Measurements from ENCODE around the gene KRT13.
A peak's percentile ranks its signal among the peaks of the same experiment; 100 is the strongest.

KRT13 gene

DNA sequence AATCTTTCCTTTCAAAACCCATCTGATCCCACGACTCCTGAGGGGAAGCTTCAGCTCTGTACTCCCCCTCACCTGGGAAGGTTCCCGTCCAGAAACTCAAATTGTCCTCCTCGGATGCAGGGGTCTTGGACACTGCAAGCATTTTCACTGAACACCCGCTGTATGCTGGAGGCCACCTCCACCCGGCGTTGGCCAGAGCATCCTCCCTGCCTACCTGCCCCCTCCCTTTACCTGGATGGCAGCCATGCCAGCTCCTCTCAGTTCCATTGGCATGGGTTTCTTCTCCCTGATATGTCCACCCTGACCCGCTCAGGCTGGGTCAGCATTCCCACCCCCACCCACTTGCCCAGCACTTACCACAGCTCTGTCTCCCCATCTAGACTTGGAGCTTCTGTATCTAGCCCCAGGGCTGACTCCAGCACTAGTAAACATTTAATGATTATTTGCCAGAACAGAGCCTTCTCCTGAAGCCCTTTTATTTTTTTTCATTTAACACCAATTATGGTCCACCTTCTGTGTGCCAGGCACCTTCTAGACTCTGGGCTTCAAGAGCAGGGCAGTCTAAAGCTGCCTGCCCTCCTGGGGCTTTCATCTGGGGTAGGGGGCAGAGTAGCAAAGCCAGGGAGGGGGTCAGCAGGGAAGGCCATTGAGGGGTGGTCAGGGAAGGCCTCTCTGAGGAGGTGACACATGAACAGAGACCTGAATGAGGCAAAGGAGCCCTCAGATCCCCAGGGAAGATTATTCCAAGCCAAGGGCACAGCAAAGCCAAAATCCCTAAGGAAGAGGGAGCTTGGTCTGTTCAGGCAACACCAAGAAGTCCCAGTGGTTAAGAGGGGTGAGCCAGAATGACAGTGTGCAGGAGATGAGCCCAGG, 31.6 kb upstream of the KRT13 start:
- DNase-seq: no peak

DNA sequence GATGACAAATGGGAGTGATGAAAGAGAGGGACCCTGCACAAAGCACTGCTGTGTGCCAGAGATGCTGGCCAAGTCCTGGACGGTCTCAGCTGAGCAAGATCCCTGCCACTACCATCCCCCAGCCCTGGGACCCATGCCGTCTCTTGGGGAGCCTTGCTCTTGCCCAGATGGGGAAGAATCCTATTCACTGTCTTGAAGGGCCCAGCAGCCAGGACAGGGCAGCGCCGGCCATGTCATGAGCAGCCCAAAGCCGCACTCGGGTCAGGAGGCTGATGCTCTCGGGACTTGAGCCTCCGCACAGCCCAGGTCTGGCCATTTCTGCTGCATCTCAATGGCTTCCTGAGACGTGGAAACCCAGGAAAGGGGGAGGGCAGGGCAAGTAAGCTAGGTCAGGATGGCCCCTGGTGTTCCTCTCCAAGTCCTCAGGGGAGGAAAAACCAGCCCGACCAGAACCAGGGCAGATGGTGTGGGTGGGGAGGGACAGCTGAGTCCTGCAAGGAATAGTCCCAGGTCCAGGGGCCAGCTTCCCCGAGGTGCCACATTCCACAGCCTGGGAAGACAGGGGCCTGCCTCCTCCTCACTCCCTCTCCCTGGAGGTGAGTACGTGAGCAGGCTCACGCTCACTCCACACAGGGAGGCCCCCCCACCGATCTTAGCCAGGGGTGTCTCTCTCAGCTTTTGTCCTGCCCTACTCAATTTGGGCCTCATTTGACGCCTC, 30.5 kb upstream of the KRT13 start:
- DNase-seq: no peak

DNA sequence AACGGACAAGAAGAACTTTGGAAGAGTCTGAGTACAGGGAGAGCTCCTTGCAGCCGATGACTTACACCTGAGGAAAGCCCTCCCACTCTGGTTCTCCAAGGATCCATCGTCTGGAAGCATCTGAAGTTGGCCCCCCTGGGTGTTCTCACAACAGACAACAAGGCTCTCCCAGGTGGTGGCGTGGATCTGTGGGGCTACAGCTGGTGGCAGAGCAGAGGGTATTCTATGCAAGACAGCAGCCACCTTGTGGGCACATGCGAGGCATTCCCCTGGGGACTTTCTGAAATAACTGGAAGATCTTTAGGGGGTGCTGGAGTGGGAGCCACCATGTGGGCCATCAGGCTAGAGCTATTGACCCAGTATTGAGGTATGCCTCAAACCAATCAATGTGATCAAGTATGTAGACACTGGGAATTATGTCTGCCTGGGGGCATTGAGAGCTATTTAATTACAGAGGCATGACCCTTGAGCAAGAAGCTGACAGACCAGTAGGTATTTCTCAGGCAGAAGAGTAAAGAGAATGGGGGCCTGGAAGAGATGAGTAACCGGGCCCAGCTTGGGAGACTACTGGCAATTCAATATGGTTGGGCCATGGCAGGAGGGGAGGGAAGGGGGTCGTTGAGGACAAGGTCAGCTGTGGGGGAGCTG, 29.6 kb upstream of the KRT13 start:
- no peak for DNase-seq

DNA sequence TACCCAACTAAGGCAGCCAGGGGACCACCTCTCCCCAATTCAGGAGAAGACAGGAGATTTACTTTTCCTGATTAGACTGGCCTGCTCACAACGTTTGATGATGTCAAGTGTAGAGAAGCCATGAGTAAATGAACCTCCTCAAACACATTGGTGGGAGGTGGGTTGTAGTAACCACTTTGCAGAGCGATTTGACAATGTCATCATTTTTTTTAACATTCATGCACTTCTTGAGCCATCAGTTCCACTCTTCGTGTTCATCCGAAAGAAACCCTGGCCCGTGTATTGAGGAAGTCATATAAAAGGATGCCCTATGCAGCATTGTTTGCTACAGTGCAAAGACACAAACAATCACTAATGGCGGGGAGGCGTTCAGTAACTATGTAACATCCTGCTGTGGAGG, 28.2 kb upstream of the KRT13 start:
- no peak for DNase-seq

DNA sequence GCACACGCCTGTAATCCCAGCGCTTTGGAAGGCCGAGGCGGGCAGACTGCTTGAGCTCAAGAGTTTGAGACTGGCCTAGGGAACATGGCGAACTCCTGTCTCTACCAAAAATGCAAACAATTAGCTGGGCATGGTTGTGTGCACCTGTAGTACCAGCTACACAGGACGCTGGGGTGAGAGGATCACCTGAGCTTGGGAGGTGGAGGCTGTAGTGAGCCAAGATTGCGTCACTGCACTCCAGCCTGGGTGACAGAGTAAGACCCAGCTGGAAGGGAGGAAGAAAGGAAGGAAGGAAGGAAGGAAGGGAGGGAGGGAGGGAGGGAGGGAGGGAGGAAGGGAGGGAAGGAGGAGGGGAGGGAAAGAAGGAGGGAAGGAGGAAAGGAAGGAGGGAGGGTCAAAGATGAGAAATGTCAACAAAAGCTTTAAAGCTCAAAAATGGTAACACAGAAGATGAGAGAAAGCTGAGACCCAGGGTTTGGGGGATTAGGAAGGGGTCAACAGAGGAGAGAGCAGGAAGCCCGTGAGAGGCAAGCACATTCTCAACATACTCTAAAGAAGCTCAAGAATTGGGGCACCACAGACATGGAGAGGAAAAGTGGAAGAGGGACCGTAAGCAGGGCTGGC, 27.6 kb upstream of the KRT13 start:
- no peak for DNase-seq

DNA sequence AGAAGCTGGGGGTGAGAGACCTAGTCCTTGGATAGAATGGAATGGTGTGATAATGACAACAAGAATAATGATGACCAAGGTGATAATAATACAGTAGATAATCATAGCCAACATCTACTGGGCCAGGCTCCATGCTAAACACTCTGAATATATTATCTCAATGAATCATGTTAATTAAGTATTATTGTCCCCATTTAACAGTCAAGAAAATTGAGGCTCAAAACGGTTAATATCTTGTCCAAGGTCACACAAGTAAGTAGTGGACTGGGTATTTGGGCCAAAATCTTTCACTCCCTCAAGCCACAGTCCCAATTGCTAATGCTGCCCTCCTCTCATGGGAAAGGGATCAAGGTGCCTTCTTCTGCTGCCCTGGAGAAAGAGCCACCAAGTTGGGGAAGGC, 26.6 kb upstream of the KRT13 start:
- DNase-seq: no peak

DNA sequence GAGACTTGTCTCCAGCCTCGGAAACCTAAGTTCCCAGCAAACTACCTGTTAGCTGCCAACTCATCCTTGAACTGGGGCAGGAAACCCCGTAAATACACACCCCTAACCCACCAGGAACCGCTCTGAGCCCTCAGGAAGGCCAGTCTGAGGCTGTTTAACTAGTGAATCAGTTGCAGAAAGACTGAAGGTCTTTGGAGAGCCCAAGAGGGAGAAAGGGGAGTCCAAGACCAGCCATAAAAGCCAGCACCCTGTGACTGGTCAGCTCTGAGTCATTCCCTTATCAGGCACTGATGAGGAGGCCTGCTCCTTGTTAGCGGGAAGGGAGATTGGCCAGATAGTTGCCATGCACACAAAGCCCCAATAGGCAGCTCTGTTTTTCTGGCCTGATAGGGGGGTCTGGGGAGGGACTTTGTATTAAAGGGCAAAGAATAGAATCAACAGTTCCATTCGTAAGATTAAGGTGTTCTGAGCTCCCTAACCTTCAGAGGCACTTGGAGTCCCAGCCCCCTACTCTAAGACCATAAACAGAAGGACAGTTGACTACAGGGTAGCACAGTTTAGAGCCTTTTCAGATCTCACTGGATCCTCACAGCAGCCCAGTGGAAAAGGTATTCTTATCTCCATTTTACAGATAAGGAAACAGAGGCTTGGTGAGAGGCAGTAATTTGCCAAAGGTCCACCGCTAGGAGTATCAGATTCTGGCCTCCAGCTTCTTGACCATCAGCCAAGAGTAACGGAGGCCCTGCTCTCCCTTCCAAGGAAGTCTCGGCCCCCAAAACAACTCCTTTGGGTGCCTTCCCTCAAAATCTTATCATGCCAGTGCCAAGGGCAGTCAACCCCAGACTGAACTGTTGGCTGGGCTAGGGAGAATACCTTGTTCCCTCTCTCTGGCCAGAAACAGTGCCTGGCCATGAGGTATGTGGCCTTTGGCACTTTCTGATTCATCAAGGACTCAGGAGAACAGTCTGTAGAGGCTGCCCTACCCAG, 24.9 kb upstream of the KRT13 start:
- no peak for DNase-seq

DNA sequence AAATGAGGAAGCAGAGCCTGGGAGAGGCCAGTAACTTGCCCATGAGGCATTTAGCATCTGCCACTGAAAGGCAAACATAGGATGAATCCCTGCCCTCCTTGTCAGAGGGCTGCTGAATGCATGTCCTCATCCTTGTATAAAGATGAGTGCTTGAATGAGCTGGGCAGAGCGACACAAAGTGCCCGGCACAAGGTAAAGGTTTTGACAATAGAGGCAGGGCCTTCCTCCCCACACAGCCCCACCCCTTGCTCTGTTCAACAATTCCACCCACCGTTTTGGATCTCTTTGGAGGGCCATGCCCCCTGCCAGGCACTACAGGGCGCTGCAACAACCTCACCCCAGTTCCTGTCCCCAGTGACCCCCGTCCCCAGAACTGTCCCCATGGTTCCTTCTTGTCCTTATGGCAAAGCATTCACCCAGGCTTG, 24.1 kb upstream of the KRT13 start:
- no peak for DNase-seq

DNA sequence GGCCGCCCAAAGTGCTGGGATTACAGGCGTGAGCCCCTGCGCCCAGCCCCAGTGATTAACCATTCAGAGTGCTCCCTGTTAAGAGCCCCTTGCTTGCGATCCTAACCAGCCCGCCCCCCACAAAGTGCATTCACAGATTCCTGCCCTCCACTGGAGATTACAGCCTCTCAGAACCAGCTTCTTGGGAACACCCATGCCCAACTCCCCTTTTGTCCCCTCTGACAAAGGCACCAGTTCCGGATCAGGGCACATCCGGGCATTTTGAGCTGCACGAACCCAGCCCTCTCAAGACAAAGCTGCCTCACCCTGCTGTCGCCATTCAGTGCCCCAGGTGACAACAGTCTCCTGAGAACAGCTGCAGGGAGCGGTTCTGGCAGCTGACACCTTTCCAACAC, 23.5 kb upstream of the KRT13 start:
- DNase-seq: peak; percentile 15

DNA sequence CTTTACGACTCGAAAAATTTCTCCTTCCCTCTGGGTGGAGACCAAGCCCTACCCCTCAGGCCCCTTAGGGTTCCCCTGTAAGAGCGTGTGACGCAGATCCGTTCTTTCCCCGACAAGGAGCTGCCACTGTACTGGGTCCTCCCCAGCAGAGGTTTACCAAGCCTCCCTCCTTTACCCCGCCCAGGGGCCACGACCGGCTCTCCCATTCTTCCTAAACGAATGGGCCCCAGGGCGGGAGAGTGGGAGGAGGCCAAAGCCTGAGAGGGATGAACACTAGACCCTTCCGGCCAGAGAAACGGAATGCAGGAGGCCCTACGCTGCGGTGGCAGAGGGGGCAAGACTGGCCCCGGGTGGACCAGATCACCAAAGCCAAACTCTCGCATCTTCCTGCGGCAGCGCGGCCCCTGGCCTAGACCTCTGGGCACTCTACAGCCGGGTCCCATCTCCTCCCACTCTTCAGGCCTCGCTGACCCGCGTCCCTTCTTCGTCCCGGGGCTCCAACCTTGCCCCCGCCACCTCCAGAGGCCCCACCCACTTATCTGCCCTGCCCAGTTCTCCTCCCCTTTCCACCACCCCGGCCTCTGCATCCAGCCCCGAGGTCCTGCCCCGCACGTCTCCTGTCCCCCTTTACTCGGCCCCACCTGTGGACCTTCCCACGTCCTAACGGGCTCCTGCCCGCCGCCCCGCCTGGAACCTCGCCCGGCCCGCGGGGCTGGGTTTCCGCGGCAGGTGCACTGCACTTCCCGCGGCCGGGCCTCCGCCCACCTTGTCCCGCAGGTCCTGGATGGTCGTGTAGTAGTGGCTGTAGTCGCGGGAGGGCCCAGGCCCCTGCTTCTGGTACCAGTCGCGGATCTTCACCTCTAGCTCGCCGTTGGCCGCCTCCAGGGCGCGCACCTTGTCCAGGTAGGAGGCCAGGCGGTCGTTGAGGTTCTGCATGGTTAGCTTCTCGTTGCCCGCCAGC, 21.9 kb upstream of the KRT13 start:
- no peak for DNase-seq

DNA sequence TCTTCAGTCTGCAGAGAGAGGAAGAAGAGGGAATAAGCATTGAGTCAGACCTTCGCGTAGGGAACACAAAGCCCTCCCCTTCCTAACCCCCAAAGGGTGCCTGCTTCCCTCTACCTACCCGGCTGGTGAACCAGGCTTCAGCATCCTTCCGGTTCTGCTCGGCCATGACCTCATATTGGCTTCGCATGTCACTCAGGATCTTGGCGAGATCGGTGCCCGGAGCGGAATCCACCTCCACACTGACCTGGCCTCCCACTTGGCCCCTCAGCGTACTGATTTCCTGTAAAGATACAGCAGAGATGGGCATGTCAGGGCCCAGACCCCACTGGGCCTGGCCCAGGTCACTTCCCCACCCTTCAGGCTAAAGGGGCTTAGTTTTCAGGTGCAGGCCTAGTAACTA, 18.8 kb upstream of the KRT13 start:
- no peak for DNase-seq

DNA sequence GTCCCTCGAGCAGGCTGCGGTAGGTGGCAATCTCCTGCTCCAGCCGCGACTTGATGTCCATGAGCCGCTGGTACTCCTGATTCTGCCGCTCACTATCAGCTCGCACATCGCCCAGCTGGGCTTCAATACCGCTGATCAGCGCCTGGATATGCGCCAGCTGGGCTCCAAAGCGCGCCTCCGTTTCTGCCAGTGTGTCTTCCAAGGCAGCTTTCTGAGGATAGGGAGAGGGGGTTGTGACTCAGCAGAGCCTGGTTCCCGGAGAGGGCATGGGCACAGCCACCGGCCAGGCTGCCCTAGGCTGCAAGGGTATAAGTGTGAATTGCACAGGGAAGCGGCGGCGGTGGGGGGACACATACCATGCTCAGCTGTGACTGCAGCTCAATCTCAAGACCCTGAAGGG, 18.4 kb upstream of the KRT13 start:
- DNase-seq: peak; percentile 33

DNA sequence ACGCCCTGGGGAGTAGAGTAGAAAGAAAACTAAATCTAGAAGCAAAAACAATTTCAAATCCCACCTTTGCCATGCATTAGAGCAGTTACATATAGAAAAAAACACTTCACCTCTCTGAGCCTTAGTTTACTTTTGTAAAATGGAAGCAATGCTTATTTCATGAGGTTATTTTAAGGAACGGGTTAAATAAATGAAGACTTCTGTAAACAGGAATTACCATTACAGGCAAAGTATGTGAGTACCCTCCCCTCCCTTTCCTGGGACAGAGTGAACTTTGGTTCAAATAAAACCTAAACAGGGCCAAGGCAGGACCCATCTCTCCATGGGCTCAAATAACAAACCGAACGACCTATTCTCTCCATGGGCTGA, 17.8 kb upstream of the KRT13 start:
- no peak for DNase-seq

DNA sequence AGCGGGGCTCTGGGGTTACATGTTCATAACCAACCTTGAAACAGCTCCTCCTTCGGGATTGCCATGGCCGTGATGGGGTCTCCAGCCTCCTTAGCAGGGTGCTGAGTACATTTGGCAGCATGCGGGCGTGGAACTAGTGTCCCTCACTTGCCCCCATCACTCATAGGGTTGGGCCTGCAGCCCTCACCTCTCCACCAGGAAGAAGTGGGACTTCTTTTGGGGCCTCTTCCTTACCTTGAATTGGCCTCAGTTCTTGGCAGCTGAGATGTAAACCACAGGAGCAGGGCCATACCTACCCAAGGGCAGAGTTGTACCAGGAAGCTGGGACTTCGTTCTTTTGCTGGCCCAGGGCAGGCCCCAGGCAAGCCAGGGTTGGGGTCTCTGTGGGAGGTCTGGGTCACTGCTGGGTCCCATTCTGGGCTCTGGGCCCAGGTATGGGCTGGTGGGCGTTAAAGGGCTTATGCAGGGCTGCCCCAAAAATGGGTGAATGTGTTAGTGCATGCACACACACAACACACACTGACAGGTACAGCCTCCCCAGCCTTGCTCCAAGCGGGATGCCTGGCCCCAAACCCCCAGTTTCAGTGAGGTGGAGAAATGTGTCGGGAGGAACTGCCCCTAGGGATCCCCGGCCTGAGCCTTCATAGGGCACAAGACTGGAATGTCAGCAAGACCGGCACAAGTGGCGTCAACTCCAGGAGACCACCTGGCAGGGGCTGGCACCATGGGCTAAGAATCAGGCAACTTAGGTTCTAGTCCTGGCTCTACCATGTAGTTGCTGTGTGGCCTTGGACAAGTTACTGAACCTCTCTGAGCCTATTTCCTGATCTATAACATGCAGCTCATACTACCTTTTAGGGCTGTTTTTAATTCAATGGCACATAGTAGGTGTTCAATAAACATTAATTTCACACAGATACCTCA, 17.2 kb upstream of the KRT13 start:
- DNase-seq: no peak

DNA sequence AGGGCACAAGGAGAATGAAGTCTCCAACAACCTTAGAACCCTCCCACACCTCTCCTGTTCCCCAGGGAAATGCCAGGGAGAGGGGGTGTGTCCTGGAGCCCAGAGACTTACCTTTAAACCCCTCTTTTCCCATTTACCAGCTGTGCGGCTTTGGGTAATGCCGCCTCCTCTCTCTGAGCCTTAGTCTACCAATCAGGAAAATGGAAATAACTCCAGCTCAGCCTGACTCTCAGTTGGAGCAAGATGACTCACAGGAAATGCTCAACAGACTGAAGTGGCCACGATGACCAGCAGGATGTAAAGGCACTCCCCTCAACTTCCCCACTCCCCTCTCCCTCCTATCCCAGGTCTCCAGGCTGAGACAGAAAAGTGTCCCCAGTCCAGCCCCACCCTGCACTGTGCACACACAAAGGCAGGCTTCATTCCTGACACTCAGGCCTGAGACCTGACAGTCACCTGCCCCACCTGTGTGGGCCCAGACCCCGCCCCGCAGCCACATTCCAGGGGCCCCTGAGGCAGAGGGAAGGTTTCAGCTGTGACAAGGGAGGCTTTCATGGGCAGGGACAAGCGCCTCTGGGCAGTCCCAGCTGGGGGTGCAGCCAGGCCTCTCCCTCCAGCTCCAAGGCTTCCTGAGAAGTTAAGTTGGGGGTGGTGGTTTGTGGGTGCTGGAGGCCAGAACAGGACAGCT, 16.3 kb upstream of the KRT13 start:
- DNase-seq: no peak

DNA sequence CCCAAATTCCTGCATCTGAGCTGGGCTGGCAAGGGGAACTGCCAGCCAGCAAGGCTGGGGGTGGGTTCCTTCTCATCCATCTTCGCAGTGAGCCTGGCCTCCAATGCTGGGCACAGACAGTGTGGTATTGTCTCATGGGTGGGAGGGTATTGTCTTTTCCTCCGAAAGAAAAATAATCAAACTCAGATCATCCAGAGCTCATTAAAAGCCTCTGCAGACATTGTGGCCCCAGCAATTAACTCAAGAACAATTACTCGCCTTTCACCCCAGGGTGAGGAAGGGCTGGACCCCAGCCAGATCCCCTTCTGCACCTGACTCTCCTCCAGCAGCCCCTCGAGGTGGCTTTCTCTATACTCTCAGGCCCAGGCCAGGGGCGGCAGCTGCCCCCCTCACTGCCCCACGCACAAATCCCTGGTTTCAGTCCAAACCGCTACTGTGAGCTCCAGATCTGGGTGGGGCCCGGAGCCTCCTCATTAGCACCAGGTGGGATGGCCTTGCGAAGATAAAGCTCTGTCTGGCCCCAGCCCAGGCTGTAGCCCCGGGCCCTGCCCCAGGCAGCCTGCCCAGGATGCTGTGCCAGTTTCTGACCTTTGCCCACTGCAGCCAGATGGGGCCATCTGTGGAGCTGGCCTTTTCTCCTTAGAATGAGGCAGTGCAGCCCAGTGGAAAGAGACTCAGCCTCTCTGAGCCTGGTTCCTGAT, 15.6 kb upstream of the KRT13 start:
- DNase-seq: peak; percentile 41

DNA sequence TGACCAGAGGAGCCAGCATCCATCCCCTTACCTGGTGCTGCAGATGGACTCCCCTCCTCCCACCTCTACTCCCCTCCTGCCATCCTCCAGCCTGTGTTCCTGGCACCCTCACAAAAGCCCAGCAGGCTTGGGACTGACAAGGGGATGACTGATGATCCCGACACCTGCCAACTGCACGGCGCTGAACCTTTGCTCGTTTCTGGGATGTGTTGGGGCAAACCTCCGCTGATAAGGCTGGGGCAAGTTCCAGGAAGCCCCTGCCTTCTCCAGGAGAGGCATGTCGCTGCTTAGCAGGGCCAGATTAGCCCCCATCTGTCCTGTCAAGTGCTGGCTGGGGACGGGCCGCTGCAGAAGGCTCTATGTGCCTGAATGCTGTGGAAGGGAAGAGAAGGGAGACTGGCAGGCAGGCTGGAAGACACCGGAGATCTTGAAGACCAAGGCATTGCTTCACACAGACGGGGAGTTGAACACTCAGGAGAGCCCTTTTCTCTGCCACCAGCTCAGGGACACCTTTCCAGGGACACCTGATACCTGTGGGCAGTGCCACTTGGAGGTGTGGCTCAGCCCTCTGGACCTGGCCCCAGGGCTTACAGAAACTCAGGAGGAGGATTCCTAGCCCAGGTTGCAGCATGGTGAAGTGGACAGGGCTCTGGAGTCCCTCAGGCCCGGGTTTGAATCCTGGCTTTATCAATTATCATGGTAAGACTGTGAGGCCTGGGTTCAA, 14.3 kb upstream of the KRT13 start:
- DNase-seq: peak; percentile 97
